GM12878 (cell line): ENCODE results near the gene PPP2R5C. TPM values are rescaled to one million over a fixed set of nuclear protein-coding genes. Genes with fewer than 3 reads are reported as not detected.

Experiments
- ATAC-seq: fragments of 200-7000 bp; cut with Tn5 transposase; 3 replicates; pipeline ENCODE4 v1.9.1; 2020; ENCODE audit warnings: mild to moderate bottlenecking, moderate library complexity
- BruUV-seq: library from RNA; stranded (reverse); fragments of 400-500 nt; replicated peaks from 2 replicates; lab custom pipeline; 2021; lab: Mats Ljungman, UMichigan
- CTCF ChIA-PET: fragments of 300-600 bp; sonication (Branson Sonifier 250); formaldehyde crosslinking; extraction: SDS; loops from one replicate; lab custom pipeline; 2021; ENCODE audit warnings: inconsistent platforms; lab: Yijun Ruan, JAX
- POLR2A ChIA-PET: fragments of 350-600 bp; formaldehyde crosslinking; extraction: SDS; loops from one replicate; lab custom pipeline; 2021; ENCODE audit warnings: inconsistent platforms; lab: Charles Lee
- RAD21 ChIA-PET: fragments of 300-600 bp; sonication (Branson Sonifier 250); formaldehyde crosslinking; loops from one replicate; lab custom pipeline; 2023; ENCODE audit warnings: antibody characterized with exemption; ENCODE audit not compliant: unreplicated experiment; lab: Charles Lee
- SMC1A ChIA-PET: fragments of 300-600 bp; sonication (Branson Sonifier 250); formaldehyde crosslinking; loops from one replicate; lab custom pipeline; 2023; ENCODE audit not compliant: unreplicated experiment, uncharacterized antibody; lab: Charles Lee
- DNase-seq: peaks from one replicate; pipeline ENCODE4 v3.0.0-alpha.2; 2011; ENCODE audit warnings: low read depth, low spot score
- FAIRE-seq: peaks from 3 replicates; lab custom pipeline; 2011; peaks lifted over from hg19 to GRCh38; lab: Jason Lieb, UNC
- H2AFZ ChIP-seq: 2 replicates; pipeline ENCODE4 v1.6.0; 2011; ENCODE audit warnings: low read depth, low read length, control low read depth; ENCODE audit not compliant: control insufficient read depth
- H3K27ac ChIP-seq: 2 replicates; pipeline ENCODE4 v1.5.1; 2011; ENCODE audit warnings: control low read depth; ENCODE audit not compliant: control insufficient read depth, insufficient read depth
- H3K27me3 ChIP-seq, 2 experiments: replicated peaks in 1 of 2; 2 replicates each; pipeline versions ENCODE4 v1.6.0 to v1.6.1; 2011; ENCODE audit warnings: low read length in 1 of 2; ENCODE audit not compliant: control insufficient read depth in 2 of 2, insufficient read depth in 2 of 2
- H3K36me3 ChIP-seq, 2 experiments: 2 replicates each; pipeline ENCODE4 v1.5.1; 2011; ENCODE audit warnings: low read length in 1 of 2; ENCODE audit not compliant: control insufficient read depth in 2 of 2, insufficient read depth in 2 of 2
- H3K4me1 ChIP-seq: 2 replicates; pipeline ENCODE4 v1.6.1; 2011; ENCODE audit warnings: mild to moderate bottlenecking, low read length, moderate library complexity, mixed read lengths; ENCODE audit not compliant: control insufficient read depth, insufficient read depth
- H3K4me2 ChIP-seq: 2 replicates; pipeline ENCODE4 v1.6.0; 2011; ENCODE audit warnings: control low read depth; ENCODE audit not compliant: control insufficient read depth, insufficient read depth
- H3K4me3 ChIP-seq: fragments of 200-600 bp; sonication (generic); 2 replicates; pipeline ENCODE4 v1.5.1; 2016
- H3K79me2 ChIP-seq: 2 replicates; pipeline ENCODE4 v1.6.0; 2011; ENCODE audit warnings: low read length; ENCODE audit not compliant: control insufficient read depth, insufficient read depth
- H3K9ac ChIP-seq: 2 replicates; pipeline ENCODE4 v1.8.0; 2011; ENCODE audit warnings: low read length, control low read depth, mixed read lengths; ENCODE audit not compliant: control insufficient read depth, insufficient read depth
- H3K9me3 ChIP-seq: replicated peaks from 3 replicates; pipeline ENCODE4 v1.5.1; 2011; ENCODE audit warnings: mild to moderate bottlenecking, low read length; ENCODE audit not compliant: control insufficient read depth, insufficient read depth
- H4K20me1 ChIP-seq: 2 replicates; pipeline ENCODE4 v1.6.0; 2011; ENCODE audit not compliant: control insufficient read depth, insufficient read depth
- MLLT1 ChIP-seq: fragments of 450-650 bp; IDR thresholded peaks from 2 replicates; pipeline ENCODE4 v1.6.1; 2016; ENCODE audit warnings: mild to moderate bottlenecking
- NFIC ChIP-seq: IDR thresholded peaks from 2 replicates; pipeline ENCODE4 v1.6.1; 2012; ENCODE audit warnings: low read depth, mild to moderate bottlenecking, inconsistent platforms, low read length, moderate library complexity
- RELA ChIP-seq: fragments of 450-650 bp; IDR thresholded peaks from 2 replicates; pipeline ENCODE4 v1.8.0; 2014; ENCODE audit warnings: borderline replicate concordance; ENCODE audit not compliant: partially characterized antibody
- SIN3A ChIP-seq: IDR thresholded peaks from 2 replicates; pipeline ENCODE4 v1.6.1; 2012; ENCODE audit warnings: low read depth, low read length, improper control_type of control experiment
- WRNIP1 ChIP-seq: IDR thresholded peaks from 2 replicates; pipeline ENCODE4 v1.6.1; 2011; ENCODE audit warnings: low read depth, low read length, improper control_type of control experiment, borderline replicate concordance
- ZNF217 ChIP-seq: fragments of 450-650 bp; IDR thresholded peaks from 2 replicates; pipeline ENCODE4 v1.6.1; 2017; ENCODE audit warnings: antibody characterized with exemption, mild to moderate bottlenecking
- WGBS: methylation state at CpG from one replicate; pipeline ENCODE4 v1.1.6; 2016; ENCODE audit warnings: low lambda C conversion rate; ENCODE audit not compliant: insufficient replicate concordance, insufficient coverage; ENCODE audit errors: missing lambda C conversion rate; 5-methylcytosine and 5-hydroxymethylcytosine counted together
- in situ Hi-C: fragments of 300-500 bp; cut with MboI; formaldehyde crosslinking; loops from 9 replicates; pipeline ENCODE4 v1.14.3; 2018; ENCODE audit warnings: mixed read lengths
- intact Hi-C: fragments of 100-400 bp; cut with micrococcal nuclease; formaldehyde crosslinking; loops from one replicate; pipeline ENCODE4 v1.14.2; 2022; ENCODE audit not compliant: unreplicated experiment
- polyA plus RNA-seq, 11 experiments: library from polyadenylated mRNA; depleted of rRNA in 4 of 11; unstranded in 6 of 11; stranded (reverse) in 5 of 11; fragments of >200 nt; fragmentation: Nextera tagmentation in 4 of 11; fragmentation: Illumina TruSeq in 1 of 11; extraction: Ambion mirVana in 4 of 11; extraction: Trizol in 1 of 11; gene quantifications; 1 replicate in 1 of 11; 2 replicates in 10 of 11; pipeline versions ENCODE4 v1.2.1 to v1.2.3, GENCODE V29; 2011 to 2016; ENCODE audit warnings: inconsistent platforms in 2 of 11, missing spikeins in 2 of 11, low read depth in 1 of 11
- total RNA-seq, 4 experiments: library from RNA; depleted of rRNA in 3 of 4; stranded (reverse); fragments of >200 nt in 3 of 4; fragmentation: Illumina TruSeq in 1 of 4; extraction: Trizol in 1 of 4; gene quantifications; 2 replicates each; pipeline versions ENCODE4 v1.2.1 to v1.2.3, GENCODE V29; 2013 to 2021
- TF ChIP-seq, protein P1 (sequence below): IDR thresholded peaks from 2 replicates; pipeline ENCODE4 v1.6.1; 2012; ENCODE audit warnings: low read depth, low read length, improper control_type of control experiment
- TF ChIP-seq, protein P2 (sequence below): fragments of 450-650 bp; IDR thresholded peaks from 2 replicates; pipeline ENCODE4 v1.6.1; 2014; ENCODE audit warnings: mild to moderate bottlenecking
- TF ChIP-seq, protein P3 (sequence below): fragments of 450-650 bp; formaldehyde crosslinking; IDR thresholded peaks from 2 replicates; pipeline ENCODE4 v1.5.0; 2022; ENCODE audit warnings: mild to moderate bottlenecking, missing genetic modification characterization

Gene PPP2R5C
- total and polyA plus RNA-seq, 10 of the 15 experiments (the other 5 are each of a cell fraction or from before 2014, with no cell fraction given), result 106 to 199 (median 144) TPM

DNA sequence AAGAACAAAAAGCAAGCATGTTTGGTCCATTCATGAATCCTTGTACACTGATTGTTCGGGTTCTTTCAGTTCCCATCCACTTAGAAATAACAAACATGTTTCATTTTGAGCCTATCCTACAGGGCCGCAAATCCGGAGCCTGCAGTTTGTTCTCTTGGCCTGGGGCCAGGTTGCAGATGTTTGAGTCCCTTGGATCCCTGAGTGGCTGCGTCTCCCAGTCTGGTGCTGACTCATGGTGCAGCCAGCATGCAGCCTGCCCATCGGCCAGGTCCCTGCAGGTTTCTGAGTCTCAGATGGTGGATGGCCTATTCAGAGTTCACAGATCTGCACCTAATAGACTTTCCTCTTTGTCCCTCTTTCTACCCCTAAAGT, 201.0 kb downstream of the PPP2R5C start:
- no peak for ATAC-seq
- no peak overlapping the region for H2AFZ ChIP-seq
- TF ChIP-seq, protein P1, sequence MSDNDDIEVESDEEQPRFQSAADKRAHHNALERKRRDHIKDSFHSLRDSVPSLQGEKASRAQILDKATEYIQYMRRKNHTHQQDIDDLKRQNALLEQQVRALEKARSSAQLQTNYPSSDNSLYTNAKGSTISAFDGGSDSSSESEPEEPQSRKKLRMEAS, result no peak
- TF ChIP-seq MLLT1 (no peak), WRNIP1 (no peak), SIN3A (no peak), NFIC (no peak), RELA (no peak), ZNF217 (no peak)
- TF ChIP-seq, protein P2, sequence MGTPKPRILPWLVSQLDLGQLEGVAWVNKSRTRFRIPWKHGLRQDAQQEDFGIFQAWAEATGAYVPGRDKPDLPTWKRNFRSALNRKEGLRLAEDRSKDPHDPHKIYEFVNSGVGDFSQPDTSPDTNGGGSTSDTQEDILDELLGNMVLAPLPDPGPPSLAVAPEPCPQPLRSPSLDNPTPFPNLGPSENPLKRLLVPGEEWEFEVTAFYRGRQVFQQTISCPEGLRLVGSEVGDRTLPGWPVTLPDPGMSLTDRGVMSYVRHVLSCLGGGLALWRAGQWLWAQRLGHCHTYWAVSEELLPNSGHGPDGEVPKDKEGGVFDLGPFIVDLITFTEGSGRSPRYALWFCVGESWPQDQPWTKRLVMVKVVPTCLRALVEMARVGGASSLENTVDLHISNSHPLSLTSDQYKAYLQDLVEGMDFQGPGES, result no peak
- TF ChIP-seq, protein P3, sequence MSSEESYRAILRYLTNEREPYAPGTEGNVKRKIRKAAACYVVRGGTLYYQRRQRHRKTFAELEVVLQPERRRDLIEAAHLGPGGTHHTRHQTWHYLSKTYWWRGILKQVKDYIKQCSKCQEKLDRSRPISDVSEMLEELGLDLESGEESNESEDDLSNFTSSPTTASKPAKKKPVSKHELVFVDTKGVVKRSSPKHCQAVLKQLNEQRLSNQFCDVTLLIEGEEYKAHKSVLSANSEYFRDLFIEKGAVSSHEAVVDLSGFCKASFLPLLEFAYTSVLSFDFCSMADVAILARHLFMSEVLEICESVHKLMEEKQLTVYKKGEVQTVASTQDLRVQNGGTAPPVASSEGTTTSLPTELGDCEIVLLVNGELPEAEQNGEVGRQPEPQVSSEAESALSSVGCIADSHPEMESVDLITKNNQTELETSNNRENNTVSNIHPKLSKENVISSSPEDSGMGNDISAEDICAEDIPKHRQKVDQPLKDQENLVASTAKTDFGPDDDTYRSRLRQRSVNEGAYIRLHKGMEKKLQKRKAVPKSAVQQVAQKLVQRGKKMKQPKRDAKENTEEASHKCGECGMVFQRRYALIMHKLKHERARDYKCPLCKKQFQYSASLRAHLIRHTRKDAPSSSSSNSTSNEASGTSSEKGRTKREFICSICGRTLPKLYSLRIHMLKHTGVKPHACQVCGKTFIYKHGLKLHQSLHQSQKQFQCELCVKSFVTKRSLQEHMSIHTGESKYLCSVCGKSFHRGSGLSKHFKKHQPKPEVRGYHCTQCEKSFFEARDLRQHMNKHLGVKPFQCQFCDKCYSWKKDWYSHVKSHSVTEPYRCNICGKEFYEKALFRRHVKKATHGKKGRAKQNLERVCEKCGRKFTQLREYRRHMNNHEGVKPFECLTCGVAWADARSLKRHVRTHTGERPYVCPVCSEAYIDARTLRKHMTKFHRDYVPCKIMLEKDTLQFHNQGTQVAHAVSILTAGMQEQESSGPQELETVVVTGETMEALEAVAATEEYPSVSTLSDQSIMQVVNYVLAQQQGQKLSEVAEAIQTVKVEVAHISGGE (CRISPR knock-in tag), result no peak
- no peaks in the 10 kb centered on the region for H3K9me3 ChIP-seq
- SMC1A ChIA-PET, result interaction anchor here (1.2 to 7.5 kb wide), 5 partner anchors 31 to 355 kb away, joined by 5 to 67 read pairs (median 13); partner anchors contain the start of gene MOK
- 57% methylated on average over 5 of the region's 5 CpGs for WGBS
- H4K20me1 ChIP-seq, result no peaks in the 10 kb centered on the region
- no peak for FAIRE-seq
- no peak overlapping the region for H3K4me2 ChIP-seq
- peaks cover 29% of the 10 kb centered on the region for H3K79me2 ChIP-seq
- CTCF ChIA-PET, result interaction anchor here (1.5 to 7.8 kb wide), 10 partner anchors 10 to 352 kb away, joined by 3 to 58 read pairs (median 10); no protein-coding TSS in a partner anchor
- intact Hi-C loops (loop anchor here (5.0 to 10.0 kb wide), 2 partner anchors 190 to 552 kb away; no protein-coding TSS in a partner anchor), in situ Hi-C loops (loop anchor here (5.0 to 10.0 kb wide), 3 partner anchors 135 to 552 kb away; partner anchors contain the start of gene ZNF839)
- BruUV-seq, result no TSS peak
- H3K4me1 ChIP-seq, result no peaks in the 10 kb centered on the region
- no peak overlapping the region for H3K9ac ChIP-seq
- H3K4me3 ChIP-seq, result no peak overlapping the region
- no peaks in the 10 kb centered on the region for H3K27me3 ChIP-seq
- H3K36me3 ChIP-seq, result no peaks in the 10 kb centered on the region
- RAD21 ChIA-PET, result interaction anchor here (1.5 to 2.8 kb wide), 2 partner anchors 30 to 353 kb away, joined by 5 to 12 read pairs; no protein-coding TSS in a partner anchor
- no peak for DNase-seq
- H3K27ac ChIP-seq, result no peak overlapping the region
- POLR2A ChIA-PET, result interaction anchor here (0.7 to 1.5 kb wide), 3 partner anchors 28 to 31 kb away, joined by 3 to 10 read pairs (median 5); no protein-coding TSS in a partner anchor
